ENCODE results near the gene CFHR4. TPM values are rescaled to one million over a fixed set of nuclear protein-coding genes. Genes with fewer than 3 reads are reported as not detected.

The CFHR4 gene
- total RNA-seq, 2 experiments from 2014 or later: not detected

DNA sequence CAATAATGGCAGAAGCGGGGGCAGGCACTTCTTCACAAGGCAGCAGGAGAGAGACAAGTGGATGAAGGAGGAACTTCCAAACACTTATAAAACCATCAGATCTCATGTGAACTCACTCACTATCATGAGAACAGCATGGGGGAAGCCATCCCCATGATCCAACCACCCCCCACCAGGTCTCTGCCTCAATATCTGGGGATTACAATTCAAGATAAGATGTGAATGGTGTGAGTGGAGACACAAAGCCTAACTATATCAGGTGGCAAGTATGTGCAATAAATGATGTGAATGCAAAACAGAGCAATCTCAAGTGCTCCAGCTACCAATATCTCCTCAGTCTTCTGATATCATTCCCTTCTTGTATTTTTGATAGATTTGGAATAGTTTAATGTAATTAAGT is 68.1 kb downstream of the CFHR4 start:
- ChIA-PET CTCF (no interaction called here), POLR2A (no interaction called here)
- H3K4me3 Mint-ChIP-seq: no peak overlapping the region
- intact Hi-C loops (cut with micrococcal nuclease): no loop called here
- H3K9me3 Mint-ChIP-seq: no peaks in the 10 kb centered on the region
- no peaks in the 10 kb centered on the region for H3K36me3 Mint-ChIP-seq
- H3K4me1 Mint-ChIP-seq (ENCODE audit: low read depth): no peaks in the 10 kb centered on the region
- no peaks in the 10 kb centered on the region for H3K27me3 Mint-ChIP-seq
- DNase-seq: no peak
- H3K27ac Mint-ChIP-seq: no peak overlapping the region

DNA sequence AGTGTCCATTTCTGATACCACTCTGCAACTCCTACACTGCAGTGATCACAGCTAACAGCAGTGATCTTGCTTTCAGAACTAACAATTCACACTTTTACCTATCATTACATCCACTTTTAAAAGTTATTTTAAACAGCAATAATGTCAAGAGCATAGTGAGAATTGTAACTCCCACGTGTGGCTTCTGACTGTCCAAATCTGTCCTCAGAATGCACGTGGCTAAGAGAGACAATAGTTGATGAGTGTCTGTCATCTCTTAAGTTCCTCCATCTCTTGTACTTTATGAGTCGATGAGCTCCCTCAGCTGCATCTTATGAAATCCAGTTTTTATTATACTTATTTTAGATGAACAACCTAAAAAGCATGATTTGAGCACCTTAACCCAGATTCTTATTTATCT is 73.0 kb downstream of the CFHR4 start:
- intact Hi-C loops (cut with micrococcal nuclease): no loop called here
- Mint-ChIP-seq H3K4me3 (no peak overlapping the region), H3K4me1 (ENCODE audit: low read depth) (no peaks in the 10 kb centered on the region), H3K27me3 (peaks cover 5% of the 10 kb centered on the region), H3K27ac (no peak overlapping the region), H3K36me3 (no peaks in the 10 kb centered on the region), H3K9me3 (no peaks in the 10 kb centered on the region)
- DNase-seq: no peak
- ChIA-PET CTCF (no interaction called here), POLR2A (no interaction called here)

Other genes starting within 250 kb of the CFHR4 start
- 1 to 10 TPM; 2.5 to 2.7 TPM for gene CFH, start 236.0 kb upstream of the CFHR4 start, total RNA-seq
- gene CFHR3, start 113.2 kb upstream of the CFHR4 start, total RNA-seq: not detected
- not detected for gene CFHR1, start 68.3 kb upstream of the CFHR4 start, total RNA-seq
- gene CFHR2, start 55.7 kb downstream of the CFHR4 start, total RNA-seq: not detected
- gene CFHR5, start 89.5 kb downstream of the CFHR4 start, total RNA-seq: not detected
- gene F13B, start 179.2 kb downstream of the CFHR4 start, total RNA-seq: not detected